ENCODE results near the gene CDH5.

DNA sequence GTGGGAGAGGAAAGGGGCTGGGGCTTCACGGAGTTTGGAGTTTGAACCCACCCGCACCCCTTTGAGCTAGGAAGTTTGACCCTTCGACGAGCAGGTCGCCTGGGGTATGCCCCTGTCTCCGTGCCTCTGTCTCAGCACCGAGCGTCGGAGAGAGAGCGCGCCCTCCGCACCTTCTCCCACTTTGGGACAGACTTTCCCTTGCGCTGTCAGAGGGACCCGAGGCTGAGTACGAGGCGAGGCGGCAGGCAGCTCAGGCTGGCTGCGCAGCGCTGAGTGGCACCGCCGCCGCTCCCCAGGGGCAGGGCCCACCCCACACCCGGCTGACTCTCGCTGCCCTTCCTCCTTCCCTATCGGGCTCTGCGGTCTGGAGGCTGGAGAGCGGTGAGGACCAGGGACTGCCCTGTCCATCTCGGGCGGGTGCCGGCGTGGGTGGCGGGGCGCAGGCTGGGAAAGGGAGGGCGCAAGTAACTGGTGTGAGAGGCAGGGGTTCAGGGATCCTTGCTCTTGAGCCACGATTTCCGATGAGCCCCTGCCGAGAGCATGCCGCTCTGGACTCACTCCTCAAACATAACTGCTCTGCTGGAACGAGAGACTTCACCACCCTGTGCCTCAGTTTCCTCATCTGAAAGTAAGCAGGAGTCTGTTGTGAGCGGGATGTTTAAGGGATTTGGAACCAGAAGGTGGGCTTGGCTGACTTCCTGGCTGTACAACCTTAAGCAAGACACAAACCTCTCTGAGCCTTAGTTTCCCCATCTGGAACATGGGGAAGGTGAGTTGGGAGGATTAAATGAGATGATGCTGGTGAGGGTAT is 61.6 kb downstream of the CDH5 start:
- TF ChIP-seq, protein P1, sequence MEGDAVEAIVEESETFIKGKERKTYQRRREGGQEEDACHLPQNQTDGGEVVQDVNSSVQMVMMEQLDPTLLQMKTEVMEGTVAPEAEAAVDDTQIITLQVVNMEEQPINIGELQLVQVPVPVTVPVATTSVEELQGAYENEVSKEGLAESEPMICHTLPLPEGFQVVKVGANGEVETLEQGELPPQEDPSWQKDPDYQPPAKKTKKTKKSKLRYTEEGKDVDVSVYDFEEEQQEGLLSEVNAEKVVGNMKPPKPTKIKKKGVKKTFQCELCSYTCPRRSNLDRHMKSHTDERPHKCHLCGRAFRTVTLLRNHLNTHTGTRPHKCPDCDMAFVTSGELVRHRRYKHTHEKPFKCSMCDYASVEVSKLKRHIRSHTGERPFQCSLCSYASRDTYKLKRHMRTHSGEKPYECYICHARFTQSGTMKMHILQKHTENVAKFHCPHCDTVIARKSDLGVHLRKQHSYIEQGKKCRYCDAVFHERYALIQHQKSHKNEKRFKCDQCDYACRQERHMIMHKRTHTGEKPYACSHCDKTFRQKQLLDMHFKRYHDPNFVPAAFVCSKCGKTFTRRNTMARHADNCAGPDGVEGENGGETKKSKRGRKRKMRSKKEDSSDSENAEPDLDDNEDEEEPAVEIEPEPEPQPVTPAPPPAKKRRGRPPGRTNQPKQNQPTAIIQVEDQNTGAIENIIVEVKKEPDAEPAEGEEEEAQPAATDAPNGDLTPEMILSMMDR (conservative IDR thresholded peaks at IDR 0.05; ENCODE audit: low read depth, low read length) = no peak
- no peak for TF ChIP-seq EZH2 (IDR thresholded peaks at IDR 0.05; ENCODE audit: low read length, unreplicated experiment)

Data from PC-3 (cell line).